IMR-90 (cell line): ENCODE data around the gene APOB. TPM values are rescaled to one million over a fixed set of nuclear protein-coding genes. Genes with fewer than 3 reads are reported as not detected.

Experiments
- ATAC-seq: fragments of 200-7000 bp; cut with Tn5 transposase; 2 replicates; pipeline ENCODE4 v1.9.1; 2020; ENCODE audit warnings: low read depth, mild to moderate bottlenecking, moderate library complexity
- BruUV-seq: library from RNA; stranded (reverse); fragments of 400-500 nt; replicated peaks from 2 replicates; lab custom pipeline; 2021; lab: Mats Ljungman, UMichigan
- CTCF ChIA-PET: fragments of 300-600 bp; formaldehyde crosslinking; extraction: SDS; loops from one replicate; lab custom pipeline; 2021; ENCODE audit warnings: antibody characterized with exemption; lab: Yijun Ruan, JAX
- POLR2A ChIA-PET: fragments of 300-600 bp; sonication (Branson Sonifier 250); formaldehyde crosslinking; loops from one replicate; lab custom pipeline; 2022; ENCODE audit warnings: antibody characterized with exemption; ENCODE audit not compliant: unreplicated experiment; lab: Charles Lee
- DNase-seq: peaks from one replicate; pipeline ENCODE4 v3.0.0; 2013
- H2AFZ ChIP-seq: replicated peaks from 2 replicates; pipeline ENCODE3; 2013; ENCODE audit warnings: low read length, mild to moderate bottlenecking; ENCODE audit not compliant: poor library complexity
- H2AK5ac ChIP-seq: 2 replicates; pipeline ENCODE4 v1.6.1; 2013; ENCODE audit warnings: low read depth, low read length, inconsistent platforms
- H2AK9ac ChIP-seq: replicated peaks from 2 replicates; pipeline ENCODE3; 2013; ENCODE audit warnings: mild to moderate bottlenecking, low read depth, low read length, moderate library complexity; ENCODE audit not compliant: poor library complexity
- H2BK120ac ChIP-seq: 2 replicates; pipeline ENCODE4 v1.6.1; 2013; ENCODE audit warnings: low read depth, low read length, inconsistent platforms
- H2BK15ac ChIP-seq: 3 replicates; pipeline ENCODE4 v1.6.1; 2013; ENCODE audit warnings: low read depth, low read length, inconsistent platforms
- H2BK20ac ChIP-seq: 2 replicates; pipeline ENCODE4 v1.6.1; 2013; ENCODE audit warnings: low read depth, mild to moderate bottlenecking, inconsistent platforms, low read length, moderate library complexity
- H2BK5ac ChIP-seq: 2 replicates; pipeline ENCODE4 v1.6.1; 2013; ENCODE audit warnings: mild to moderate bottlenecking, low read depth, low read length, inconsistent platforms; ENCODE audit not compliant: poor library complexity, severe bottlenecking
- H3K14ac ChIP-seq: replicated peaks from 2 replicates; pipeline ENCODE4 v1.6.1; 2013; ENCODE audit warnings: low read depth, low read length, inconsistent platforms
- H3K18ac ChIP-seq: 2 replicates; pipeline ENCODE4 v1.6.1; 2013; ENCODE audit warnings: low read depth, low read length, control low read depth
- H3K23ac ChIP-seq: 2 replicates; pipeline ENCODE4 v1.6.1; 2013; ENCODE audit warnings: low read depth, low read length, inconsistent platforms
- H3K27ac ChIP-seq: 2 replicates; pipeline ENCODE4 v1.5.1; 2013; ENCODE audit warnings: mild to moderate bottlenecking, control low read depth, low read length; ENCODE audit not compliant: insufficient read depth
- H3K27me3 ChIP-seq: 2 replicates; pipeline ENCODE4 v1.6.1; 2013; ENCODE audit warnings: low read length; ENCODE audit not compliant: control insufficient read depth, insufficient read depth
- H3K36me3 ChIP-seq: 2 replicates; pipeline ENCODE4 v1.6.1; 2013; ENCODE audit warnings: low read length, mixed read lengths; ENCODE audit not compliant: control insufficient read depth, insufficient read depth
- H3K4ac ChIP-seq: 2 replicates; pipeline ENCODE4 v1.6.1; 2013; ENCODE audit warnings: low read depth, low read length, inconsistent platforms
- H3K4me1 ChIP-seq: 2 replicates; pipeline ENCODE4 v1.6.1; 2013; ENCODE audit warnings: low read length, mixed read lengths; ENCODE audit not compliant: control insufficient read depth, insufficient read depth
- H3K4me2 ChIP-seq: 2 replicates; pipeline ENCODE4 v1.6.1; 2013; ENCODE audit warnings: low read depth, mild to moderate bottlenecking, control low read depth, low read length, moderate library complexity
- H3K4me3 ChIP-seq: 2 replicates; pipeline ENCODE4 v1.5.1; 2013; ENCODE audit warnings: low read depth, mild to moderate bottlenecking, control low read depth, low read length, moderate library complexity; ENCODE audit not compliant: insufficient read depth
- H3K56ac ChIP-seq: 2 replicates; pipeline ENCODE4 v1.6.1; 2013; ENCODE audit warnings: low read length, inconsistent platforms; ENCODE audit not compliant: insufficient read depth; ENCODE audit errors: extremely low read depth
- H3K79me1 ChIP-seq, 2 experiments: 2 replicates each; pipeline ENCODE4 v1.6.1; 2013; ENCODE audit warnings: low read length in 2 of 2, inconsistent platforms in 1 of 2, low read depth in 1 of 2
- H3K9ac ChIP-seq: 2 replicates; pipeline ENCODE4 v1.6.1; 2013; ENCODE audit warnings: low read depth, low read length, control low read depth
- H3K9me1 ChIP-seq: 2 replicates; pipeline ENCODE4 v1.6.1; 2013; ENCODE audit warnings: low read length, inconsistent platforms; ENCODE audit not compliant: insufficient read depth
- H3K9me3 ChIP-seq: 2 replicates; pipeline ENCODE4 v1.6.1; 2013; ENCODE audit warnings: low read length; ENCODE audit not compliant: control insufficient read depth, insufficient read depth
- H4K20me1 ChIP-seq: 2 replicates; pipeline ENCODE4 v1.6.1; 2013; ENCODE audit warnings: low read length, inconsistent platforms; ENCODE audit not compliant: insufficient read depth
- H4K5ac ChIP-seq: 2 replicates; pipeline ENCODE4 v1.6.1; 2013; ENCODE audit warnings: mild to moderate bottlenecking, low read depth, low read length, control low read depth
- H4K8ac ChIP-seq, 2 experiments: 2 replicates each; pipeline ENCODE4 v1.6.1; 2013; ENCODE audit warnings: low read depth in 2 of 2, low read length in 2 of 2, control low read depth in 1 of 2, inconsistent platforms in 1 of 2
- H4K91ac ChIP-seq: 2 replicates; pipeline ENCODE4 v1.6.1; 2013; ENCODE audit warnings: low read depth, low read length, inconsistent platforms; ENCODE audit not compliant: insufficient read depth
- BHLHE40 ChIP-seq: fragments of 150-350 bp; IDR thresholded peaks from 2 replicates; pipeline ENCODE4 v1.6.1; 2016; ENCODE audit warnings: mild to moderate bottlenecking, low read depth, low read length
- CEBPB ChIP-seq: IDR thresholded peaks from 2 replicates; pipeline ENCODE4 v1.6.1; 2012; ENCODE audit warnings: low read depth, low read length, improper control_type of control experiment
- CHD1 ChIP-seq: IDR thresholded peaks from 2 replicates; pipeline ENCODE4 v1.6.1; 2012; ENCODE audit warnings: low read depth, low read length, improper control_type of control experiment
- FOS ChIP-seq: fragments of 150-350 bp; IDR thresholded peaks from 2 replicates; pipeline ENCODE4 v1.6.1; 2016; ENCODE audit warnings: low read depth, low read length
- MAFK ChIP-seq: IDR thresholded peaks from 2 replicates; pipeline ENCODE4 v1.6.1; 2012; ENCODE audit warnings: low read depth, low read length, improper control_type of control experiment
- MAZ ChIP-seq: IDR thresholded peaks from 2 replicates; pipeline ENCODE4 v1.6.1; 2012; ENCODE audit warnings: low read depth, mild to moderate bottlenecking, low read length, improper control_type of control experiment, moderate library complexity, borderline replicate concordance
- MXI1 ChIP-seq: IDR thresholded peaks from 2 replicates; pipeline ENCODE4 v1.6.1; 2012; ENCODE audit warnings: low read depth, mild to moderate bottlenecking, low read length, moderate library complexity, borderline replicate concordance
- NFE2L2 ChIP-seq: fragments of 150-350 bp; IDR thresholded peaks from 2 replicates; pipeline ENCODE4 v1.6.1; 2016; ENCODE audit warnings: low read depth, mild to moderate bottlenecking, low read length
- POLR2A ChIP-seq: IDR thresholded peaks from 2 replicates; pipeline ENCODE4 v1.6.1; 2012; ENCODE audit warnings: mild to moderate bottlenecking, low read depth, low read length
- RAD21 ChIP-seq: IDR thresholded peaks from 2 replicates; pipeline ENCODE4 v1.6.1; 2012; ENCODE audit warnings: low read length, improper control_type of control experiment
- RFX5 ChIP-seq: IDR thresholded peaks from 2 replicates; pipeline ENCODE4 v1.8.0; 2012; ENCODE audit warnings: low read depth, mild to moderate bottlenecking, low read length, moderate library complexity
- WGBS, 2 experiments: methylation state at CpG; one replicate each; pipeline versions ENCODE4 v1.1.5 to v1.1.7; 2013; ENCODE audit warnings: missing lambda C conversion rate in 2 of 2; ENCODE audit not compliant: insufficient read length in 1 of 2; ENCODE audit errors: extremely low coverage in 2 of 2; 5-methylcytosine and 5-hydroxymethylcytosine counted together
- dilution Hi-C: fragments of 300-500 bp; cut with HindIII; formaldehyde crosslinking; loops from one replicate; pipeline ENCODE4 v1.14.3; 2018; ENCODE audit warnings: low sequenced_read_pairs; ENCODE audit not compliant: unreplicated experiment
- in situ Hi-C: fragments of 300-500 bp; cut with MboI; formaldehyde crosslinking; loops from 3 replicates; pipeline ENCODE4 v1.14.3; 2019; ENCODE audit warnings: low sequenced_read_pairs, inconsistent platforms, mixed read lengths
- intact Hi-C: fragments of 100-400 bp; cut with micrococcal nuclease; formaldehyde crosslinking; loops from 2 replicates; pipeline ENCODE4 v1.10.0; 2022
- polyA plus RNA-seq, 3 experiments: library from polyadenylated mRNA; depleted of rRNA; stranded (reverse); fragments of >200 nt; gene quantifications; 2 replicates each; pipeline ENCODE4 v1.2.3, GENCODE V29; 2012; ENCODE audit warnings: low replicate concordance in 1 of 3
- total RNA-seq: library from RNA; depleted of rRNA; stranded (reverse); fragments of >200 nt; gene quantifications from 2 replicates; pipeline ENCODE4 v1.2.3, GENCODE V29; 2012
- TF ChIP-seq, protein P1 (sequence below): fragments of 150-350 bp; IDR thresholded peaks from 2 replicates; pipeline ENCODE4 v1.6.1; 2017; ENCODE audit warnings: mild to moderate bottlenecking, antibody characterized with exemption, low read length, low read depth
- TF ChIP-seq, protein P2 (sequence below): conservative IDR thresholded peaks from 2 replicates; pipeline ENCODE4 v1.5.1; 2012; ENCODE audit warnings: mild to moderate bottlenecking, low read depth, low read length, improper control_type of control experiment

Gene APOB
- total and polyA plus RNA-seq, 2 of the 4 experiments (the other 2 are of a cell fraction): under 0.01 TPM; not detected in 1

DNA sequence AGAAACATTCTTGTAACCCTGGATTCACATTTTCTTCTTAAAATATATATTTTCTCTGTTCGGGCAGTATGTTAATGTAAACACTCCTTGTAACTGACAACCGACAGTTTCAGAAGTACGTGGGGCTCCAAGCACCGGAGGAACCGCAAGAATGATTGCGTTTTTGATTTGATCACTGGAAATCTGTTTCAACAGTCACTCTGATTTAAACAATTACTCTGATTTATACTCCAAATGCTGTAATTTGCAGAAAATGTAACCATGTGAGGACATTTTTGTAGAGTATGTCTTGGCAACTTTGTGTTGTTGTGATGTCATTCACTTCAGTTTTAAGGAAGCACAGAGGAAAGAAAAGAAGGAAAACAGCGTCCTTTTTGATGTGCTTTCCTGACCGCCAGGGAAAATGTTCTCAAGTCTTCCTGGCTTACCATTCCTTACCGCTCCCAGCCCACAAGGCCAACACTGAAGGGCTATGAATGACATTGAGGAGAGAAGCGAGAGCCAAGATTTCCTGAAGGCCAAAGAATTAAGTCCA lies 77.7 kb downstream of the APOB start:
- no peak for DNase-seq
- H3K23ac ChIP-seq: no peak overlapping the region

More for the DNA sequence above, 77.7 kb downstream of the APOB start:
- Histone ChIP-seq H2BK5ac (no peak overlapping the region), H3K56ac (no peak overlapping the region), H3K4me2 (no peak overlapping the region), H3K9ac (no peak overlapping the region), H4K20me1 (no peaks in the 10 kb centered on the region), H3K4me3 (no peak overlapping the region), H3K14ac (no peak overlapping the region), H3K27me3 (peaks cover 15% of the 10 kb centered on the region), H2BK120ac (no peak overlapping the region), H4K91ac (no peak overlapping the region), H3K36me3 (no peaks in the 10 kb centered on the region), H4K5ac (no peak overlapping the region), H2BK15ac (no peak overlapping the region), H3K4me1 (no peaks in the 10 kb centered on the region), H3K9me1 (no peaks in the 10 kb centered on the region), H3K4ac (no peak overlapping the region), H2AFZ (no peak overlapping the region), H2BK20ac (no peak overlapping the region), H2AK9ac (no peak overlapping the region), H3K79me1 (no peaks in the 10 kb centered on the region), H2AK5ac (no peak overlapping the region), H4K8ac (no peak overlapping the region), H3K18ac (no peak overlapping the region), H3K9me3 (no peaks in the 10 kb centered on the region), H3K27ac (no peak overlapping the region)
- no peak for TF ChIP-seq RAD21
- no peak for TF ChIP-seq CEBPB
- TF ChIP-seq RFX5: no peak
- no peak for TF ChIP-seq MAFK
- TF ChIP-seq, protein P1, sequence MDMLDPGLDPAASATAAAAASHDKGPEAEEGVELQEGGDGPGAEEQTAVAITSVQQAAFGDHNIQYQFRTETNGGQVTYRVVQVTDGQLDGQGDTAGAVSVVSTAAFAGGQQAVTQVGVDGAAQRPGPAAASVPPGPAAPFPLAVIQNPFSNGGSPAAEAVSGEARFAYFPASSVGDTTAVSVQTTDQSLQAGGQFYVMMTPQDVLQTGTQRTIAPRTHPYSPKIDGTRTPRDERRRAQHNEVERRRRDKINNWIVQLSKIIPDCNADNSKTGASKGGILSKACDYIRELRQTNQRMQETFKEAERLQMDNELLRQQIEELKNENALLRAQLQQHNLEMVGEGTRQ: no peak
- no peak for TF ChIP-seq NFE2L2
- TF ChIP-seq MXI1: no peak
- TF ChIP-seq, protein P2, sequence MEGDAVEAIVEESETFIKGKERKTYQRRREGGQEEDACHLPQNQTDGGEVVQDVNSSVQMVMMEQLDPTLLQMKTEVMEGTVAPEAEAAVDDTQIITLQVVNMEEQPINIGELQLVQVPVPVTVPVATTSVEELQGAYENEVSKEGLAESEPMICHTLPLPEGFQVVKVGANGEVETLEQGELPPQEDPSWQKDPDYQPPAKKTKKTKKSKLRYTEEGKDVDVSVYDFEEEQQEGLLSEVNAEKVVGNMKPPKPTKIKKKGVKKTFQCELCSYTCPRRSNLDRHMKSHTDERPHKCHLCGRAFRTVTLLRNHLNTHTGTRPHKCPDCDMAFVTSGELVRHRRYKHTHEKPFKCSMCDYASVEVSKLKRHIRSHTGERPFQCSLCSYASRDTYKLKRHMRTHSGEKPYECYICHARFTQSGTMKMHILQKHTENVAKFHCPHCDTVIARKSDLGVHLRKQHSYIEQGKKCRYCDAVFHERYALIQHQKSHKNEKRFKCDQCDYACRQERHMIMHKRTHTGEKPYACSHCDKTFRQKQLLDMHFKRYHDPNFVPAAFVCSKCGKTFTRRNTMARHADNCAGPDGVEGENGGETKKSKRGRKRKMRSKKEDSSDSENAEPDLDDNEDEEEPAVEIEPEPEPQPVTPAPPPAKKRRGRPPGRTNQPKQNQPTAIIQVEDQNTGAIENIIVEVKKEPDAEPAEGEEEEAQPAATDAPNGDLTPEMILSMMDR: no peak
- TF ChIP-seq POLR2A: no peak
- no peak for TF ChIP-seq MAZ
- TF ChIP-seq BHLHE40: no peak
- TF ChIP-seq FOS: no peak
- no peak for TF ChIP-seq CHD1
- POLR2A ChIA-PET: no interaction called here
- BruUV-seq: no TSS peak
- ATAC-seq: no peak
- intact Hi-C loops: no loop called here
- dilution Hi-C loops: no loop called here
- CTCF ChIA-PET: no interaction called here
- in situ Hi-C loops: no loop called here
- WGBS, 2 experiments: 71% methylated on average over 4 of the region's 10 CpGs; no CpG with 5 or more reads in 1 of the 2 experiments
